Endothelial cell of umbilical vein (primary cell): ENCODE measurements around the gene DUS1L. TPM values are rescaled to one million over a fixed set of nuclear protein-coding genes. Genes with fewer than 3 reads are reported as not detected.

Experiments used
- BruUV-seq: library from RNA; stranded (reverse); fragments of 400-500 nt; replicated peaks from 2 replicates; lab custom pipeline; 2021; lab: Mats Ljungman, UMichigan
- CTCF ChIA-PET: fragments of 300-600, 350-600 bp; sonication (Branson Sonifier 250); formaldehyde crosslinking; loops from one replicate; lab custom pipeline; 2021; ENCODE audit warnings: antibody characterized with exemption, inconsistent platforms; lab: Charles Lee
- POLR2A ChIA-PET: fragments of 300-600, 350-600 bp; sonication (Branson Sonifier 250); formaldehyde crosslinking; loops from one replicate; lab custom pipeline; 2021; ENCODE audit warnings: antibody characterized with exemption, inconsistent platforms; lab: Charles Lee
- DNase-seq: peaks from one replicate; pipeline ENCODE4 v3.0.0-alpha.2; 2011; ENCODE audit warnings: low read depth, low spot score
- FAIRE-seq: peaks from 2 replicates; lab custom pipeline; 2011; peaks lifted over from hg19 to GRCh38; lab: Jason Lieb, UNC
- H2AFZ ChIP-seq: 2 replicates; pipeline ENCODE4 v1.6.0; 2012; ENCODE audit warnings: low read depth, low read length, control low read depth, inconsistent platforms
- H3K27ac ChIP-seq: 2 replicates; pipeline ENCODE4 v1.5.1; 2011; ENCODE audit warnings: low read depth, mild to moderate bottlenecking, control low read depth, low read length, moderate library complexity; ENCODE audit not compliant: insufficient read depth
- H3K27me3 ChIP-seq, 2 experiments: 2 replicates each; pipeline versions ENCODE4 v1.6.0 to v1.6.1; 2011; ENCODE audit warnings: low read length in 2 of 2, mixed read lengths in 1 of 2; ENCODE audit not compliant: control insufficient read depth in 2 of 2, insufficient read depth in 2 of 2
- H3K36me3 ChIP-seq, 2 experiments: 2 replicates in 1 of 2; 3 replicates in 1 of 2; pipeline ENCODE4 v1.5.1; 2011; ENCODE audit warnings: low read length in 2 of 2, mild to moderate bottlenecking in 1 of 2, moderate library complexity in 1 of 2; ENCODE audit not compliant: control insufficient read depth in 2 of 2, insufficient read depth in 2 of 2; ENCODE audit errors: extremely low read depth in 1 of 2
- H3K4me1 ChIP-seq: 3 replicates; pipeline ENCODE4 v1.5.1; 2011; ENCODE audit warnings: mild to moderate bottlenecking, low read length; ENCODE audit not compliant: control insufficient read depth, insufficient read depth; ENCODE audit errors: extremely low read depth
- H3K4me2 ChIP-seq: 2 replicates; pipeline ENCODE4 v1.6.1; 2011; ENCODE audit warnings: low read length, control low read depth, mixed read lengths; ENCODE audit not compliant: insufficient read depth
- H3K4me3 ChIP-seq, 3 experiments: fragments of 200-600 bp in 1 of 3; sonication (generic), shearing (Covaris generic) in 1 of 3; replicated peaks in 1 of 3; 2 replicates each; pipeline ENCODE4 v1.5.1; 2011 to 2016; ENCODE audit warnings: control low read depth in 3 of 3, low read length in 3 of 3, mild to moderate bottlenecking in 2 of 3, inconsistent platforms in 1 of 3, low read depth in 1 of 3, moderate library complexity in 1 of 3; ENCODE audit not compliant: insufficient read depth in 1 of 3
- H3K79me2 ChIP-seq: 2 replicates; pipeline ENCODE4 v1.6.0; 2012; ENCODE audit warnings: low read length, inconsistent platforms; ENCODE audit not compliant: control insufficient read depth, insufficient read depth
- H3K9ac ChIP-seq: replicated peaks from 2 replicates; pipeline ENCODE3; 2011; ENCODE audit warnings: low read length, control low read depth; ENCODE audit not compliant: insufficient read depth; ENCODE audit errors: extremely low read depth
- H3K9me1 ChIP-seq: replicated peaks from 3 replicates; pipeline ENCODE4 v1.6.0; 2011; ENCODE audit warnings: mild to moderate bottlenecking, low read length; ENCODE audit not compliant: control insufficient read depth, insufficient read depth; ENCODE audit errors: extremely low read depth
- H3K9me3 ChIP-seq: replicated peaks from 2 replicates; pipeline ENCODE4 v1.5.1; 2012; ENCODE audit warnings: low read length, inconsistent platforms; ENCODE audit not compliant: control insufficient read depth, insufficient read depth
- H4K20me1 ChIP-seq: replicated peaks from 2 replicates; pipeline ENCODE3; 2011; ENCODE audit warnings: mild to moderate bottlenecking, low read length; ENCODE audit not compliant: control insufficient read depth, insufficient read depth; ENCODE audit errors: extremely low read depth
- EZH2 ChIP-seq: IDR thresholded peaks from 2 replicates; pipeline ENCODE4 v1.6.1; 2012; ENCODE audit warnings: borderline replicate concordance, low read depth, mild to moderate bottlenecking, moderate library complexity, low read length, inconsistent platforms; ENCODE audit not compliant: severe bottlenecking
- FOS ChIP-seq: IDR thresholded peaks from 2 replicates; pipeline ENCODE4 v1.6.1; 2011; ENCODE audit warnings: mild to moderate bottlenecking, low read length, moderate library complexity, borderline replicate concordance; ENCODE audit not compliant: insufficient read depth
- GATA2 ChIP-seq: IDR thresholded peaks from 2 replicates; pipeline ENCODE4 v1.7.0; 2011; ENCODE audit warnings: low read depth, mild to moderate bottlenecking, moderate library complexity, mixed read lengths, low read length; ENCODE audit not compliant: insufficient read length, insufficient read depth
- JUN ChIP-seq: IDR thresholded peaks from 2 replicates; pipeline ENCODE4 v1.6.1; 2011; ENCODE audit warnings: borderline replicate concordance, low read depth; ENCODE audit not compliant: insufficient read length, insufficient read depth
- MYC ChIP-seq: IDR thresholded peaks from one replicate; pipeline ENCODE4 v1.6.1; 2011; ENCODE audit warnings: mild to moderate bottlenecking, low read depth, low read length
- POLR2A ChIP-seq: IDR thresholded peaks from 2 replicates; pipeline ENCODE4 v1.6.1; 2012; ENCODE audit warnings: low read depth, mild to moderate bottlenecking, control low read depth, low read length
- POLR2AphosphoS5 ChIP-seq: IDR thresholded peaks from 2 replicates; pipeline ENCODE4 v1.6.1; 2012; ENCODE audit warnings: low read depth, mild to moderate bottlenecking, control low read depth, low read length, moderate library complexity; ENCODE audit not compliant: insufficient read depth
- dilution Hi-C: fragments of 300-500 bp; cut with MboI; formaldehyde crosslinking; loops from one replicate; pipeline ENCODE4 v1.15.0; 2019; ENCODE audit warnings: low sequenced_read_pairs; ENCODE audit not compliant: extremely low pct_ligation_motif_present
- intact Hi-C: fragments of 100-400 bp; cut with micrococcal nuclease; formaldehyde crosslinking; loops from one replicate; pipeline ENCODE4 v1.10.0; 2022
- polyA plus RNA-seq, 4 experiments: library from polyadenylated mRNA; depleted of rRNA in 3 of 4; stranded (reverse) in 3 of 4; unstranded in 1 of 4; fragments of >200 nt; gene quantifications; 2 replicates each; pipeline versions ENCODE4 v1.2.1 to v1.2.3, GENCODE V29; 2011 to 2012; ENCODE audit warnings: missing spikeins in 1 of 4
- total RNA-seq: library from RNA; stranded (reverse); gene quantifications from 2 replicates; pipeline ENCODE4 v1.2.3, GENCODE V29; 2021
- TF ChIP-seq, protein P1 (sequence below), 2 donors: IDR thresholded peaks; 1 replicate in 1 of 2; 2 replicates in 1 of 2; pipeline ENCODE4 v1.5.1; 2011; ENCODE audit warnings: low read length in 2 of 2, mild to moderate bottlenecking in 2 of 2, moderate library complexity in 2 of 2, control low read depth in 1 of 2, inconsistent platforms in 1 of 2, low read depth in 1 of 2; ENCODE audit not compliant: insufficient read depth in 1 of 2; ENCODE audit errors: extremely low read depth in 1 of 2
- TF ChIP-seq, protein P2 (sequence below): IDR thresholded peaks from 2 replicates; pipeline ENCODE4 v1.6.1; 2011; ENCODE audit not compliant: insufficient read depth, insufficient read length

Gene DUS1L
- total and polyA plus RNA-seq, 2 donors (not counting 3 experiments of a cell fraction or from before 2014, with no cell fraction given), result 60.1 to 92.9 TPM

DNA sequence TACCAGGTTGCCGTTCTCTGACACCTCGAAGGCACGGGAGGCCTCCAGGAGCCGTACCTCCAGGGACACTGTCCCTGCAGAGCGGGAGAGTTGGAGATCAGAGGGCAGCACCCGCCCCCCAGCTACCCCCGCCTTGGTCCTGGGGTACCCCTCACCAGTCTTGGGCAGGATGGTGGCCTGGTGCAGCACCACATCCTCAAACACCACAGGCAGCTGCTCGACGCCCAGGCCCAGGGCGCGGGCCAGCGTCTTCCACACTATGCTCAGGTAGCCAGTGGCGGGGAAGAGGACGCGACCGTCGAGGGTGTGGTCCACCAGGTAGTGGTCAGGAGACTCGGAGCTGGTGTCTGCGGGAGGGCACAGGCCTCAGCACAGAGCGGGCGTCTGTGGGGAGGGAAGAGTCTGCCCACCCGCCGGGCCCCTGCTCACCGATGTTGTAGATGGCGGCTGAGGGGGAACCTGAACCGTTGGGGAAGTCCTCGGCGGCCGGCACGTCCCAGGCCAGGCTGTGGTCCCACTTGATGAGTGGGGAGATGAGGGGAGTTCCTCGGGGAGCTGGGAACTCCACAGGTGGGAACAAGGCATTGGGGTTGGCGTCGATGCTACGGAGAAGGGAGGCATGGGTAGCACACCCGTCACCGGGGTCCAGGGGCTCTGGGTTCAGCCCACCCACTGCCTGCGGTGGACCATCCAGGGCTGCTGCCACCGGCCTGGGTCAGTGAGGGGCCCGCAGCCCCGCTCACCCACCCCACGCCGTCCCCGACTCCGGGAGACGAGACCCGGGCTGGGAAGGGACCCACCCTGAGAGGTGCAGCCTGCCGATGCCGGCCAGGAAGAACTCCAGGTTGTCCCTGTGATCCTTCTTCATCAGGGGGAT lies 22.6 kb upstream of the DUS1L start:
- intact Hi-C loops, result no loop called here
- ChIA-PET POLR2A (interaction anchor here (1.2 kb wide), 1 partner anchor 10 kb away, joined by 4 read pairs; the partner anchor contains the start of gene FASN), CTCF (interaction anchor here (4.4 kb wide), 1 partner anchor 58 kb away, joined by 13 read pairs; the partner anchor contains the start of gene RAC3)
- no peak for TF ChIP-seq JUN
- TF ChIP-seq EZH2, result no peak
- TF ChIP-seq, protein P1, sequence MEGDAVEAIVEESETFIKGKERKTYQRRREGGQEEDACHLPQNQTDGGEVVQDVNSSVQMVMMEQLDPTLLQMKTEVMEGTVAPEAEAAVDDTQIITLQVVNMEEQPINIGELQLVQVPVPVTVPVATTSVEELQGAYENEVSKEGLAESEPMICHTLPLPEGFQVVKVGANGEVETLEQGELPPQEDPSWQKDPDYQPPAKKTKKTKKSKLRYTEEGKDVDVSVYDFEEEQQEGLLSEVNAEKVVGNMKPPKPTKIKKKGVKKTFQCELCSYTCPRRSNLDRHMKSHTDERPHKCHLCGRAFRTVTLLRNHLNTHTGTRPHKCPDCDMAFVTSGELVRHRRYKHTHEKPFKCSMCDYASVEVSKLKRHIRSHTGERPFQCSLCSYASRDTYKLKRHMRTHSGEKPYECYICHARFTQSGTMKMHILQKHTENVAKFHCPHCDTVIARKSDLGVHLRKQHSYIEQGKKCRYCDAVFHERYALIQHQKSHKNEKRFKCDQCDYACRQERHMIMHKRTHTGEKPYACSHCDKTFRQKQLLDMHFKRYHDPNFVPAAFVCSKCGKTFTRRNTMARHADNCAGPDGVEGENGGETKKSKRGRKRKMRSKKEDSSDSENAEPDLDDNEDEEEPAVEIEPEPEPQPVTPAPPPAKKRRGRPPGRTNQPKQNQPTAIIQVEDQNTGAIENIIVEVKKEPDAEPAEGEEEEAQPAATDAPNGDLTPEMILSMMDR (IDR thresholded peaks at IDR 0.05; ENCODE audit: extremely low read depth in 1 of 2, insufficient read depth in 1 of 2, low read depth in 1 of 2, low read length in 2 of 2), result no peak
- no peak for TF ChIP-seq MYC
- TF ChIP-seq POLR2AphosphoS5, result no peak
- no peak for TF ChIP-seq GATA2
- no peak for TF ChIP-seq POLR2A
- TF ChIP-seq, protein P2, sequence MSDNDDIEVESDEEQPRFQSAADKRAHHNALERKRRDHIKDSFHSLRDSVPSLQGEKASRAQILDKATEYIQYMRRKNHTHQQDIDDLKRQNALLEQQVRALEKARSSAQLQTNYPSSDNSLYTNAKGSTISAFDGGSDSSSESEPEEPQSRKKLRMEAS, result no peak
- TF ChIP-seq FOS, result no peak
- Histone ChIP-seq H3K9me1 (no peaks in the 10 kb centered on the region), H3K4me2 (no peak overlapping the region), H4K20me1 (no peaks in the 10 kb centered on the region), H3K4me3 (no peak overlapping the region), H3K36me3 (peaks cover 38 to 82% of the 10 kb centered on the region in 2 experiments), H3K4me1 (no peaks in the 10 kb centered on the region), H3K79me2 (peaks cover 16% of the 10 kb centered on the region), H2AFZ (no peak overlapping the region), H3K9me3 (no peaks in the 10 kb centered on the region), H3K27ac (no peak overlapping the region), H3K9ac (no peak overlapping the region), H3K27me3 (no peaks in the 10 kb centered on the region)
- dilution Hi-C loops, result no loop called here
- BruUV-seq, result TSS peak; percentile 11
- FAIRE-seq (no peak), DNase-seq (no peak)
